ENCODE results near the gene SNF8. TPM values are rescaled to one million over a fixed set of nuclear protein-coding genes. Genes with fewer than 3 reads are reported as not detected.

SNF8 gene
- total RNA-seq, 1 experiment from 2014 or later: 129 TPM

DNA sequence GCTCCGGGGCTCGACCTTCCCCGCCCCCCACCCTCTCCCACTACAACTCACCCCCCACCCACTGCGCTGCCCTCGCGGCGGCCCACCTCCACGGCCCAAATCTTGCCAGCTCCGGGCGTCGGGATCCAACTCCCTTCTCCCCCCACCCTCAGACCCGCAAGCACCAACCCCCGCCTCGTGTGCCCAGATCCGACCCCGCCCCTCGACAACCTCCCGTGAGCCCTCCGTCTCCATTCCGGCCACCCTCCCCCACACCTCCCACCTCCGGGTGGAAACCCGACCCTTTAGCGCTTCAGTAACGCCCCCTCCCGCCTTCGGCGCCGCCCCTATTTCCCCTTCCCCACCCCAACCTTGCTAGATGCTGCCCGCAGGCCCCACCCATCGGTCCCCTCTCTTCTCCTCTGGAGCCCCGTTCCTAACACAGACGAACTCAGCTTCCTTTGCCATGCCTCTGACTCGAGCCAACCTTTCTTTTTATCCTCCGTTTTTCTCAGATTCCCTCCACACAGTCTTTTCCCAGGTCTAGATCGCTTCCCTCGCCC lies 35.7 kb downstream of the SNF8 start:
- Histone ChIP-seq H3K4ac (ENCODE audit: low read depth, low read length) (no peak overlapping the region), H3K23ac (ENCODE audit: insufficient read length, low read depth, low read length) (no peak overlapping the region), H2BK5ac (ENCODE audit: insufficient read length, low read length) (no peak overlapping the region), H3K4me2 (ENCODE audit: insufficient read depth, insufficient read length, low read length) (peak overlapping the region; percentile 100), H3K14ac (ENCODE audit: insufficient read depth, low read length) (peak overlapping the region; percentile 78; the same call in 1 of the 2 replicates), H3K4me1 (ENCODE audit: insufficient read depth, low read length) (peaks cover 7% of the 10 kb centered on the region; the same call in 1 of the 2 replicates), H4K5ac (ENCODE audit: insufficient read length, low read depth, low read length) (no peak overlapping the region), H2BK120ac (ENCODE audit: low read depth, low read length, poor library complexity, severe bottlenecking) (no peak overlapping the region), H3K9ac (ENCODE audit: extremely low read depth, insufficient read length, low read length) (peak overlapping the region; percentile 93), H4K91ac (ENCODE audit: insufficient read length, low read depth, low read length) (no peak overlapping the region), H2BK12ac (ENCODE audit: insufficient read length, low read depth, low read length) (no peak overlapping the region), H3K27me3 (ENCODE audit: insufficient read depth, low read length) (no peaks in the 10 kb centered on the region), H2BK15ac (ENCODE audit: low read depth, low read length) (peak overlapping the region; percentile 82; the same call in 1 of the 2 replicates), H2AK5ac (ENCODE audit: insufficient read length, low read length) (no peak overlapping the region), H4K8ac (replicated peaks; ENCODE audit: insufficient read length, low read depth, low read length) (no peak overlapping the region), H3T11ph (ENCODE audit: low read length) (no peak overlapping the region), H3K27ac (ENCODE audit: insufficient read length, low read depth, low read length) (no peak overlapping the region), H3K23me2 (ENCODE audit: insufficient read length, low read depth, low read length, poor library complexity, severe bottlenecking) (peaks cover 7% of the 10 kb centered on the region), H3K79me1 (ENCODE audit: insufficient read depth, low read depth, low read length, poor library complexity, severe bottlenecking) (peaks cover 16% of the 10 kb centered on the region), H2BK20ac (ENCODE audit: low read depth, low read length, poor library complexity, severe bottlenecking) (no peak overlapping the region), H3K79me2 (ENCODE audit: insufficient read depth, low read length) (peaks cover 34% of the 10 kb centered on the region), H2AFZ (ENCODE audit: low read length) (no peak overlapping the region), H3K9me3 (ENCODE audit: control insufficient read depth, low read depth, low read length) (no peaks in the 10 kb centered on the region), H3K56ac (ENCODE audit: insufficient read length, low read depth, low read length) (no peak overlapping the region), H4K20me1 (ENCODE audit: control insufficient read depth, insufficient read depth, insufficient read length) (peaks cover 2% of the 10 kb centered on the region), H3K18ac (ENCODE audit: insufficient read length, low read depth, low read length) (peak overlapping the region; percentile 76)
- H3K27me3 Mint-ChIP-seq (ENCODE audit: low read depth): no peaks in the 10 kb centered on the region
- no peaks in the 10 kb centered on the region for H3K9me3 Mint-ChIP-seq
- peak overlapping the region; percentile 72 to 97 (median 88) for H3K27ac Mint-ChIP-seq
- no CpG with 5 or more reads among the region's 36 CpGs for WGBS (ENCODE audit: extremely low coverage, insufficient read length, low lambda C conversion rate)
- TF ChIP-seq, protein P1, sequence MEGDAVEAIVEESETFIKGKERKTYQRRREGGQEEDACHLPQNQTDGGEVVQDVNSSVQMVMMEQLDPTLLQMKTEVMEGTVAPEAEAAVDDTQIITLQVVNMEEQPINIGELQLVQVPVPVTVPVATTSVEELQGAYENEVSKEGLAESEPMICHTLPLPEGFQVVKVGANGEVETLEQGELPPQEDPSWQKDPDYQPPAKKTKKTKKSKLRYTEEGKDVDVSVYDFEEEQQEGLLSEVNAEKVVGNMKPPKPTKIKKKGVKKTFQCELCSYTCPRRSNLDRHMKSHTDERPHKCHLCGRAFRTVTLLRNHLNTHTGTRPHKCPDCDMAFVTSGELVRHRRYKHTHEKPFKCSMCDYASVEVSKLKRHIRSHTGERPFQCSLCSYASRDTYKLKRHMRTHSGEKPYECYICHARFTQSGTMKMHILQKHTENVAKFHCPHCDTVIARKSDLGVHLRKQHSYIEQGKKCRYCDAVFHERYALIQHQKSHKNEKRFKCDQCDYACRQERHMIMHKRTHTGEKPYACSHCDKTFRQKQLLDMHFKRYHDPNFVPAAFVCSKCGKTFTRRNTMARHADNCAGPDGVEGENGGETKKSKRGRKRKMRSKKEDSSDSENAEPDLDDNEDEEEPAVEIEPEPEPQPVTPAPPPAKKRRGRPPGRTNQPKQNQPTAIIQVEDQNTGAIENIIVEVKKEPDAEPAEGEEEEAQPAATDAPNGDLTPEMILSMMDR (conservative IDR thresholded peaks at IDR 0.05): no peak
- H3K4me1 Mint-ChIP-seq: peaks cover 25 to 26% of the 10 kb centered on the region in 2 experiments
- H3K4me3 Mint-ChIP-seq: peak overlapping the region; percentile 89 to 94
- H3K36me3 Mint-ChIP-seq (ENCODE audit: insufficient read depth in 1 of 3, low read depth in 3 of 3): peaks cover 29 to 45% (median 43%) of the 10 kb centered on the region in 3 experiments
- peak; percentile 99 for DNase-seq
